H1 (cell line): ENCODE measurements around the gene TFPT. TPM values are rescaled to one million over a fixed set of nuclear protein-coding genes. Genes with fewer than 3 reads are reported as not detected.

Experiments
- CBX8 ChIP-seq: fragments of 300-800, 300-1000 bp; sonication (generic); IDR thresholded peaks from 2 replicates; pipeline ENCODE4 v1.7.1; 2016; ENCODE audit warnings: low read depth, low read length, borderline replicate concordance
- CHD2 ChIP-seq: IDR thresholded peaks from 2 replicates; pipeline ENCODE4 v1.6.1; 2012; ENCODE audit warnings: low read length, improper control_type of control experiment
- CHD7 ChIP-seq: fragments of 300-600 bp; sonication (generic); IDR thresholded peaks from 2 replicates; pipeline ENCODE4 v1.7.1; 2012; ENCODE audit warnings: low read length, moderate library complexity, mild to moderate bottlenecking, inconsistent platforms; ENCODE audit not compliant: insufficient replicate concordance
- NANOG ChIP-seq: IDR thresholded peaks from 2 replicates; pipeline ENCODE4 v1.6.1; 2011; ENCODE audit warnings: low read length, low read depth, mild to moderate bottlenecking, inconsistent platforms; ENCODE audit not compliant: insufficient read depth, poor library complexity, severe bottlenecking
- SIRT6 ChIP-seq: IDR thresholded peaks from one replicate; pipeline ENCODE4 v1.7.1; 2012; ENCODE audit warnings: low read length, inconsistent platforms
- SP4 ChIP-seq: IDR thresholded peaks from 2 replicates; pipeline ENCODE4 v1.6.1; 2012; ENCODE audit warnings: low read length, inconsistent platforms
- SRF ChIP-seq: IDR thresholded peaks from 2 replicates; pipeline ENCODE4 v1.6.1; 2011; ENCODE audit warnings: mild to moderate bottlenecking, low read depth, low read length, moderate library complexity
- TAF7 ChIP-seq: optimal IDR thresholded peaks from 2 replicates; pipeline ENCODE3; 2011; ENCODE audit warnings: low read depth, mild to moderate bottlenecking, inconsistent platforms, low read length, moderate library complexity, borderline replicate concordance
- polyA plus RNA-seq, 7 experiments: library from polyadenylated mRNA; depleted of rRNA in 3 of 7; stranded (reverse) in 5 of 7; unstranded in 2 of 7; fragments of >200 nt in 5 of 7; fragments of 200-250 nt in 2 of 7; gene quantifications; 1 replicate in 5 of 7; 2 replicates in 1 of 7; 4 replicates in 1 of 7; pipeline versions ENCODE4 v1.2.1 to v1.2.3, GENCODE V29; 2011 to 2013; ENCODE audit warnings: missing spikeins in 2 of 7, mixed read lengths in 2 of 7
- total RNA-seq: library from RNA; stranded (reverse); fragmentation: NEBNext Ultra II Directional; extraction: Animal tissue kit (Norgen Biotek cat#: 25700); gene quantifications from 2 replicates; pipeline ENCODE4 v1.2.1, GENCODE V29; 2021
- TF ChIP-seq, protein P1 (sequence below): IDR thresholded peaks from 2 replicates; pipeline ENCODE4 v1.6.1; 2011; ENCODE audit warnings: low read depth, mild to moderate bottlenecking, low read length; ENCODE audit not compliant: insufficient read depth

TFPT gene
- total and polyA plus RNA-seq, 2 of the 8 experiments (the other 6 are each of a cell fraction or from before 2014, with no cell fraction given), result 10.4 to 17.7 TPM

DNA sequence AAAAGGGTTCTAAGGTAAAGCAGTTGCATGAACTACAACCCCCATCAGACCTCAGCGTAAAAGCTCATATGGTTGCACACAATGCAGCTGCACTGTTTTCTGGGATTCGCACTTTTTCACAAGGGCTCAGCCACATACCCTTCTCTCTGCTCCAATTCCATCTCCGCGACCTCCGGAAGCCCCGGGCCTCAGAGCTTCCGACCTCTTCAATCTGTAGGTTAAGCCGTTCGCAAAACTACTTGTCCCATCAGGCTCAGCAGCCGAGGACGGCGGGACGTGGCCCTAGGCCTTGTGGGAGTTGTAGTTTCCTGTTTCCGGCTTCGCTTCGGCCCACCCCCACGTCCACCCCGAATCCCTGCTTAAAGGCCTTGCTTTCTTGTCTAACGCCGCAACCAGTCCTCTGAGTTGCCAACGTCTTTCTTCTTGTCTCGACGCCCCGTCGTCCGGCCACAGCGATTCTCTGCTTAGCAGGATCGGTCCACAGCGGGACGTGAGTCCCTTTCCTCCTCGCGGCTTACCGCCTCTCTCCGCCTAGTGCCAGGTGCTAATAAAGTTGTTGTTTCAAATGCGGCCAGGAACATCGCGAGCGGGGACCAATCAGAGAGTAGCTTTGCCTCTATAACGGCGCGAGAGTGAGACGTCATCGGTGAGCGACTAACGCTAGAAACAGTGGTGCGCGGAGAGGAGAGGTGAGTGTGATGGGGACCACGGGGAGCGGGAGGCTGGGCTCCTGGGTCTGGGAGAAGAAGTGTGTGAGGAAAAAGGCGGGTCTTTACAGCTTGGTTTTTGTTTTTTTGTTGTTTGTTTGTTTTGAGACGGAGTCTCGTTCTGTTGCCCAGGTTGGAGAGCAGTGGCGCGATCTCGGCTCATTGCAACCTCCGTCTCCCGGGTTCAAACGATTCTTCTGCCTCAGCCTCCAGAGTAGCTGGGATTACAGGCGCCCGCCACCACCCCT lies at the start of gene TFPT, which contains the start of gene PRPF31 (continued):
- TF ChIP-seq CHD7 (no peak), CBX8 (no peak), CHD2 (peak; percentile 61), SP4 (peak; percentile 65; the same call in 1 of the 2 replicates), NANOG (peak; percentile 42), SRF (peak; percentile 90), SIRT6 (no peak), TAF7 (peak; percentile 84)
- TF ChIP-seq, protein P1, sequence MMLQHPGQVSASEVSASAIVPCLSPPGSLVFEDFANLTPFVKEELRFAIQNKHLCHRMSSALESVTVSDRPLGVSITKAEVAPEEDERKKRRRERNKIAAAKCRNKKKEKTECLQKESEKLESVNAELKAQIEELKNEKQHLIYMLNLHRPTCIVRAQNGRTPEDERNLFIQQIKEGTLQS, result peak; percentile 97
